SK-N-SH (cell line): ENCODE measurements around the gene GGT7. TPM values are rescaled to one million over a fixed set of nuclear protein-coding genes. Genes with fewer than 3 reads are reported as not detected.
"Not testable (repeated sequence)": the region's sequence is repeated elsewhere in the genome, so short reads cannot be mapped to it uniquely, and the experiment has no call there.

Source experiments
- CTCF ChIA-PET: fragments of 300-600, 350-600 bp; formaldehyde crosslinking; extraction: SDS; loops from one replicate; lab custom pipeline; 2021; lab: Yijun Ruan, JAX
- POLR2A ChIA-PET: fragments of 350-600 bp; sonication (Branson Sonifier 250); formaldehyde crosslinking; extraction: SDS; loops from one replicate; lab custom pipeline; 2020; ENCODE audit warnings: antibody characterized with exemption, inconsistent platforms; lab: Yijun Ruan, JAX
- DNase-seq: peaks from one replicate; pipeline ENCODE4 v3.0.0; 2012
- H2AFZ ChIP-seq: fragments of 200-600 bp; sonication (generic); 2 replicates; pipeline ENCODE4 v1.8.1; 2016; ENCODE audit warnings: antibody characterized with exemption, mild to moderate bottlenecking, low read depth
- H3F3A ChIP-seq: fragments of 200-600 bp; sonication (generic); replicated peaks from 2 replicates; pipeline ENCODE3; 2016; ENCODE audit warnings: antibody characterized with exemption, mild to moderate bottlenecking; ENCODE audit not compliant: insufficient read depth
- H3K27ac ChIP-seq, 2 experiments: fragments of 200-500 bp in 1 of 2; fragments of 200-600 bp in 1 of 2; sonication (Bioruptor generic) in 1 of 2; sonication (generic), shearing (Covaris generic) in 1 of 2; 2 replicates each; pipeline versions ENCODE4 v1.5.1 to v1.6.1; 2014 to 2016; ENCODE audit warnings: low read depth in 2 of 2, inconsistent platforms in 1 of 2, low read length in 1 of 2, mild to moderate bottlenecking in 1 of 2, mixed read lengths in 1 of 2
- H3K27me3 ChIP-seq: fragments of 200-600 bp; sonication (generic), shearing (Covaris generic); 2 replicates; pipeline ENCODE4 v1.6.1; 2016; ENCODE audit warnings: mixed run types; ENCODE audit not compliant: insufficient read depth
- H3K36me3 ChIP-seq, 2 experiments: fragments of 200-500 bp in 1 of 2; fragments of 200-600 bp in 1 of 2; sonication (Bioruptor generic) in 1 of 2; sonication (generic) in 1 of 2; replicated peaks in 1 of 2; 2 replicates each; pipeline versions ENCODE3 to v1.5.1; 2014 to 2016; ENCODE audit warnings: low read length in 1 of 2, mild to moderate bottlenecking in 1 of 2; ENCODE audit not compliant: insufficient read depth in 2 of 2, control insufficient read depth in 1 of 2
- H3K4me1 ChIP-seq, 2 experiments: fragments of 200-500 bp in 1 of 2; fragments of 200-600 bp in 1 of 2; sonication (Bioruptor generic) in 1 of 2; sonication (generic), shearing (Covaris generic) in 1 of 2; 2 replicates each; pipeline versions ENCODE4 v1.5.1 to v1.6.1; 2014 to 2016; ENCODE audit warnings: low read depth in 1 of 2, low read length in 1 of 2, mixed run types in 1 of 2; ENCODE audit not compliant: insufficient read depth in 2 of 2, control insufficient read depth in 1 of 2
- H3K4me2 ChIP-seq: fragments of 200-600 bp; sonication (generic), shearing (Covaris generic); 2 replicates; pipeline ENCODE4 v1.6.1; 2017; ENCODE audit warnings: mixed run types
- H3K4me3 ChIP-seq, 2 experiments: fragments of 200-500 bp in 1 of 2; fragments of 200-600 bp in 1 of 2; sonication (Bioruptor generic) in 1 of 2; sonication (generic), shearing (Covaris generic) in 1 of 2; 2 replicates each; pipeline versions ENCODE4 v1.5.1 to v1.8.1; 2014 to 2016; ENCODE audit warnings: low read depth in 2 of 2, inconsistent platforms in 1 of 2, low read length in 1 of 2, mild to moderate bottlenecking in 1 of 2, mixed read lengths in 1 of 2, moderate library complexity in 1 of 2
- H3K79me2 ChIP-seq: fragments of 200-600 bp; sonication (generic); 2 replicates; pipeline ENCODE4 v1.8.1; 2017; ENCODE audit warnings: mild to moderate bottlenecking; ENCODE audit not compliant: insufficient read depth
- H3K9ac ChIP-seq: fragments of 200-600 bp; sonication (generic); 2 replicates; pipeline ENCODE4 v1.6.1; 2017; ENCODE audit warnings: mixed run types
- H3K9me2 ChIP-seq: fragments of 200-600 bp; sonication (generic); 2 replicates; pipeline ENCODE4 v1.6.1; 2017; ENCODE audit warnings: mixed run types
- H3K9me3 ChIP-seq: fragments of 200-600 bp; sonication (generic); 2 replicates; pipeline ENCODE4 v1.6.1; 2017; ENCODE audit warnings: mixed run types, mild to moderate bottlenecking, moderate library complexity
- H4K20me1 ChIP-seq: fragments of 200-600 bp; sonication (generic); 2 replicates; pipeline ENCODE4 v1.6.1; 2017; ENCODE audit warnings: mild to moderate bottlenecking, mixed run types; ENCODE audit not compliant: insufficient read depth
- FOXM1 ChIP-seq: IDR thresholded peaks from 2 replicates; pipeline ENCODE4 v1.4.0; 2012; ENCODE audit warnings: low read depth, mild to moderate bottlenecking
- MEF2A ChIP-seq: IDR thresholded peaks from 2 replicates; pipeline ENCODE4 v1.4.0; 2012; ENCODE audit warnings: low read depth, borderline replicate concordance
- POLR2AphosphoS5 ChIP-seq: IDR thresholded peaks from 2 replicates; pipeline ENCODE4 v1.6.1; 2012; ENCODE audit warnings: low read depth, low read length
- SIN3A ChIP-seq: IDR thresholded peaks from 2 replicates; pipeline ENCODE4 v1.6.1; 2012; ENCODE audit warnings: low read depth, mild to moderate bottlenecking, low read length, moderate library complexity, borderline replicate concordance
- TAF1 ChIP-seq: IDR thresholded peaks from 2 replicates; pipeline ENCODE4 v1.6.1; 2012; ENCODE audit warnings: low read depth, mild to moderate bottlenecking, low read length, moderate library complexity, borderline replicate concordance
- WGBS: methylation state at CpG from one replicate; pipeline ENCODE4 v1.1.6; 2017; ENCODE audit warnings: low lambda C conversion rate; 5-methylcytosine and 5-hydroxymethylcytosine counted together
- polyA plus RNA-seq, 3 experiments: library from polyadenylated mRNA; depleted of rRNA; stranded (reverse); fragments of >200 nt; gene quantifications; 2 replicates each; pipeline ENCODE4 v1.2.3, GENCODE V29; 2012
- TF ChIP-seq, protein P1 (sequence below): fragments of 200-600 bp; sonication (generic); IDR thresholded peaks from 2 replicates; pipeline ENCODE4 v1.6.1; 2017; ENCODE audit warnings: antibody characterized with exemption, mild to moderate bottlenecking, moderate library complexity

Gene GGT7
- polyA plus RNA-seq, 1 of the 3 experiments (the other 2 are of a cell fraction): 22.5 TPM

DNA sequence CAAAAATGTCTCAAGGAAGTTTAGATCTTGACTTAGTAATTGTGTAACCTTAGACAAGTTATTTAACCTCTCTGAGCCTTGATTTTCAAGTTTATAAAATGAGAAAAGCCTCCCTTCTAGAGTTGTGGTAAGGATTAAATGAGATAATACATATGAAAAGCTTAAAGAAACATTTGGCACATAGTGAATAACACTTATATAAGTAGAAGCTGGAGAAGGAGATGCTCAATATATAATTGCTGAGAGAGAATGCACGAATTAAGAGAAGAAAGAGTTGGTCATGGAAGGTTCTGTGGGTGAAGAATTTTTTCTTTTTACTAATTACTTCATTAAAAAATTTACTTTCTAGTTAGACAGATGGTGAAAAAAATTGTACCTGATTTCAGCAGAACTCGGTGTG, 9.0 kb upstream of the GGT7 start:
- Histone ChIP-seq H2AFZ (no peak overlapping the region), H3K27ac (no peak overlapping the region), H3K27me3 (no peaks in the 10 kb centered on the region), H4K20me1 (no peaks in the 10 kb centered on the region), H3K9ac (no peak overlapping the region), H3F3A (peaks cover 3% of the 10 kb centered on the region), H3K4me1 (no peaks in the 10 kb centered on the region; a peak in 1 of 4 replicates), H3K4me2 (no peak overlapping the region), H3K4me3 (no peak overlapping the region), H3K79me2 (peaks cover 20% of the 10 kb centered on the region; the same call in 1 of the 2 replicates), H3K9me2 (no peaks in the 10 kb centered on the region), H3K36me3 (peaks cover 7 to 14% of the 10 kb centered on the region in 2 experiments), H3K9me3 (no peaks in the 10 kb centered on the region)
- ChIA-PET POLR2A (no interaction called here), CTCF (interaction anchor here (0.9 to 2.1 kb wide), 2 partner anchors 20 to 74 kb away, joined by 3 to 5 read pairs; partner anchors contain the start of genes GSS and MYH7B)
- TF ChIP-seq POLR2AphosphoS5 (no peak), MEF2A (no peak), SIN3A (no peak), FOXM1 (no peak), TAF1 (no peak)
- WGBS: 50% methylated on average over 2 of the region's 2 CpGs
- DNase-seq: no peak

DNA sequence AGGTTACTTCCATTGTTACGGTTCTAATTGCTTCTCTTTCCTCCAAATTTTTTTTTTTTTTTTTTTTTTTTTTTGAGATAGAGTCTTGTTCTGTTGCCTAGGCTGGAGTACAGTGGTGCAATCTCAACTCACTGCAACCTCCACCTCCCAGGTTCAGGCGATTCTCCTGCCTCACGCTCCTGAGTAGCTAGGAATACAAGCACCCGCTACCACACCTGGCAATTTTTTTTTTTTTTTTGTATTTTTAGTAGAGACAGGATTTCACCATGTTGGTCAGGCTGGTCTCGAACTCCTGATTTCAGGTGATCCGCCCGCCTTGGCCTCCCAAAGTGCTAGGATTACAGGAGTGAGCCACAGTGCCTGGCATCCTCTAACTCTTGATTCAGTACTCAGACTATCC, 8.3 kb upstream of the GGT7 start:
- H3K9ac ChIP-seq, H3K27ac ChIP-seq, H3K4me1 ChIP-seq, H3F3A ChIP-seq, H3K4me3 ChIP-seq, DNase-seq, H3K27me3 ChIP-seq, H4K20me1 ChIP-seq, H2AFZ ChIP-seq, H3K9me2 ChIP-seq, H3K4me2 ChIP-seq, H3K9me3 ChIP-seq: not testable (repeated sequence)
- WGBS: 91% methylated on average over 7 of the region's 7 CpGs
- ChIA-PET POLR2A (interaction anchor here (0.6 kb wide), 1 partner anchor 182 kb away, joined by 4 read pairs; no protein-coding TSS in a partner anchor), CTCF (interaction anchor here (1.1 to 2.1 kb wide), 3 partner anchors 13 to 75 kb away, joined by 3 to 5 read pairs (median 3); partner anchors contain the start of genes GSS and MYH7B)
- Histone ChIP-seq H3K79me2 (peaks cover 20% of the 10 kb centered on the region; the same call in 1 of the 2 replicates), H3K36me3 (peaks cover 7 to 12% of the 10 kb centered on the region in 2 experiments)

DNA sequence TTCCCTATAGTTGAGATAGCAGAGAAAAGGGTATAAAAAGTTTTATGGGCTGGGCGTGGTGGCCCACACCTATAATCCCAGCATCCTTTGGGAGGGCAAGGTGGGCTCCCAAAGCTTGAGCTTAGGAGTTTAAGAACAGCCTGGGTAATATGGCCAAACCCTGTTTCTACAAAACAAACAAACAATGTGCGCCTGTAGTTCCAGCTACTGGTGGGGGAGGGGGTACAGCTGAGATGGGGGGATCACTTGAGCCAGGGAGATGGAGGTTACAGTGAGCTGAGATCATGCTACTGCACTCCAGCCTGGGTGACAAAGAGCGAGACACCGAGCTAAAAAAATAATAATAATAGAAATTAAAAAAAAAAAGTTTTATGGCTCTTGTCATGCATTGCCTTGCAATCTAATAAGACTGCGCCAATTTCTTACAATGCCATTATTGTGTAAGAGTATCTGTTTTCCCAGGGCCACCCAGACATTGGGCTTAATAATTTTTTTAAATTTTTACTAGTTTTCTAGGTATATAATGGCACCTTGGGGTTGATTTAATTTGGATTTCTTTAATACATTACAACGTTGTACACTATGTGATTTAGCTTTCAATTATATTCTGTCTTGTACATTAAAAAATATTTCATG, 7.7 kb upstream of the GGT7 start:
- Histone ChIP-seq H2AFZ (no peak overlapping the region), H3K9me3 (no peaks in the 10 kb centered on the region), H3K36me3 (peaks cover 6% of the 10 kb centered on the region in 2 experiments)
- whole genome bisulfite sequencing: 95% methylated on average over 6 of the region's 6 CpGs
- POLR2A ChIA-PET: interaction anchor here (0.6 kb wide), 1 partner anchor 183 kb away, joined by 4 read pairs; no protein-coding TSS in a partner anchor
- TF ChIP-seq, protein P1, sequence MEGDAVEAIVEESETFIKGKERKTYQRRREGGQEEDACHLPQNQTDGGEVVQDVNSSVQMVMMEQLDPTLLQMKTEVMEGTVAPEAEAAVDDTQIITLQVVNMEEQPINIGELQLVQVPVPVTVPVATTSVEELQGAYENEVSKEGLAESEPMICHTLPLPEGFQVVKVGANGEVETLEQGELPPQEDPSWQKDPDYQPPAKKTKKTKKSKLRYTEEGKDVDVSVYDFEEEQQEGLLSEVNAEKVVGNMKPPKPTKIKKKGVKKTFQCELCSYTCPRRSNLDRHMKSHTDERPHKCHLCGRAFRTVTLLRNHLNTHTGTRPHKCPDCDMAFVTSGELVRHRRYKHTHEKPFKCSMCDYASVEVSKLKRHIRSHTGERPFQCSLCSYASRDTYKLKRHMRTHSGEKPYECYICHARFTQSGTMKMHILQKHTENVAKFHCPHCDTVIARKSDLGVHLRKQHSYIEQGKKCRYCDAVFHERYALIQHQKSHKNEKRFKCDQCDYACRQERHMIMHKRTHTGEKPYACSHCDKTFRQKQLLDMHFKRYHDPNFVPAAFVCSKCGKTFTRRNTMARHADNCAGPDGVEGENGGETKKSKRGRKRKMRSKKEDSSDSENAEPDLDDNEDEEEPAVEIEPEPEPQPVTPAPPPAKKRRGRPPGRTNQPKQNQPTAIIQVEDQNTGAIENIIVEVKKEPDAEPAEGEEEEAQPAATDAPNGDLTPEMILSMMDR: no peak
- TF ChIP-seq, all 33 proteins: peak for 0
- Histone ChIP-seq H3K27ac (no peak overlapping the region), H3K4me2 (no peak overlapping the region), H3F3A (peaks cover 7% of the 10 kb centered on the region), H3K9ac (no peak overlapping the region), H3K79me2 (peaks cover 20% of the 10 kb centered on the region; the same call in 1 of the 2 replicates), H4K20me1 (no peaks in the 10 kb centered on the region), H3K27me3 (no peaks in the 10 kb centered on the region), H3K9me2 (no peaks in the 10 kb centered on the region), H3K4me1 (peaks cover 0 to 3% of the 10 kb centered on the region in 2 experiments; a peak in 1 of 4 replicates), H3K4me3 (no peak overlapping the region)
- DNase-seq: no peak
- CTCF ChIA-PET: interaction anchor here (1.1 to 2.1 kb wide), 3 partner anchors 14 to 75 kb away, joined by 3 to 5 read pairs (median 3); partner anchors contain the start of genes GSS and MYH7B
